CD4-positive, CD25-positive, alpha-beta regulatory T cell (primary cell): ENCODE measurements around the gene ENOX2. TPM values are rescaled to one million over a fixed set of nuclear protein-coding genes. Genes with fewer than 3 reads are reported as not detected.

Experiments used
- ATAC-seq, 2 donors: fragments of 150-1000 bp; cut with Tn5 transposase; one replicate each; pipeline ENCODE4 v1.10.0; 2021; ENCODE audit warnings: low read depth in 2 of 2, moderate number of reproducible peaks in 2 of 2, moderate library complexity in 1 of 2
- DNase-seq, 3 donors: peaks; one replicate each; pipeline versions ENCODE4 v3.0.0 to v3.0.0-alpha.2; 2012 to 2022; ENCODE audit warnings: mixed read lengths in 1 of 3
- H3K27ac ChIP-seq: one replicate; pipeline ENCODE4 v1.7.0; 2013; ENCODE audit warnings: mild to moderate bottlenecking, low read length; ENCODE audit not compliant: insufficient read depth, poor library complexity, severe bottlenecking
- H3K27me3 ChIP-seq: one replicate; pipeline ENCODE4 v1.7.0; 2013; ENCODE audit warnings: low read length; ENCODE audit not compliant: control insufficient read depth, insufficient read depth
- H3K36me3 ChIP-seq: one replicate; pipeline ENCODE4 v1.7.0; 2013; ENCODE audit warnings: mild to moderate bottlenecking, low read length, moderate library complexity; ENCODE audit not compliant: control insufficient read depth, insufficient read depth
- H3K4me1 ChIP-seq: 2 replicates; pipeline ENCODE4 v1.7.0; 2013; ENCODE audit warnings: mild to moderate bottlenecking, low read length; ENCODE audit not compliant: insufficient read depth, control insufficient read depth, poor library complexity, severe bottlenecking
- H3K4me3 ChIP-seq: one replicate; pipeline ENCODE4 v1.7.0; 2013; ENCODE audit warnings: low read depth, mild to moderate bottlenecking, low read length, moderate library complexity
- H3K9me3 ChIP-seq, 2 experiments: 1 replicate in 1 of 2; 2 replicates in 1 of 2; pipeline ENCODE4 v1.7.0; 2013; ENCODE audit warnings: low read length in 2 of 2, mild to moderate bottlenecking in 1 of 2, moderate library complexity in 1 of 2; ENCODE audit not compliant: control insufficient read depth in 2 of 2
- H3K27ac Mint-ChIP-seq, 3 donors: one replicate each; pipeline ENCODE4 v1.8.0; 2020 to 2022; ENCODE audit warnings: mild to moderate bottlenecking in 3 of 3, mixed read lengths in 3 of 3, moderate library complexity in 2 of 3
- H3K27me3 Mint-ChIP-seq: one replicate; pipeline ENCODE4 v1.8.0; 2022; ENCODE audit warnings: mild to moderate bottlenecking, mixed read lengths
- H3K36me3 Mint-ChIP-seq: one replicate; pipeline ENCODE4 v1.8.0; 2020; ENCODE audit warnings: mixed read lengths
- H3K4me1 Mint-ChIP-seq, 4 donors: one replicate each; pipeline ENCODE4 v1.8.0; 2020 to 2022; ENCODE audit warnings: mixed read lengths in 4 of 4, mild to moderate bottlenecking in 1 of 4
- H3K4me3 Mint-ChIP-seq, 4 donors: one replicate each; pipeline ENCODE4 v1.8.0; 2020 to 2022; ENCODE audit warnings: mild to moderate bottlenecking in 4 of 4, mixed read lengths in 4 of 4, moderate library complexity in 3 of 4
- H3K9me3 Mint-ChIP-seq, 7 donors: one replicate each; pipeline ENCODE4 v1.8.0; 2020 to 2022; ENCODE audit warnings: mixed read lengths in 7 of 7, mild to moderate bottlenecking in 3 of 7, moderate library complexity in 2 of 7
- polyA plus RNA-seq, 4 donors: library from polyadenylated mRNA; unstranded; fragments of 300-500 nt; fragmentation: Illumina TruSeq; gene quantifications; one replicate each; pipeline ENCODE4 v1.2.3, GENCODE V29; 2021
- total RNA-seq: library from RNA; stranded (reverse); gene quantifications from one replicate; pipeline ENCODE4 v1.2.3, GENCODE V29; 2022

The ENOX2 gene
- total and polyA plus RNA-seq, 5 donors from 2014 or later, result 10.6 to 23.3 (median 20.0) TPM

GRCh38 chrX:130669233-130669632, 233.8 kb downstream of the ENOX2 start:
- H3K27ac Mint-ChIP-seq, result peak overlapping the region in 1 of 3 donors; percentile 64
- Histone ChIP-seq H3K4me1 (no peaks in the 10 kb centered on the region), H3K9me3 (no peaks in the 10 kb centered on the region), H3K27me3 (no peaks in the 10 kb centered on the region), H3K36me3 (peaks cover 30% of the 10 kb centered on the region), H3K4me3 (no peak overlapping the region), H3K27ac (no peak overlapping the region)
- H3K36me3 Mint-ChIP-seq, result peaks cover 36% of the 10 kb centered on the region
- peaks cover 0 to 2% (median 0%) of the 10 kb centered on the region in 7 donors for H3K9me3 Mint-ChIP-seq
- no peak overlapping the region for H3K4me3 Mint-ChIP-seq
- DNase-seq (no peak), ATAC-seq (no peak)
- no peaks in the 10 kb centered on the region for H3K4me1 Mint-ChIP-seq
- no peaks in the 10 kb centered on the region for H3K27me3 Mint-ChIP-seq

DNA sequence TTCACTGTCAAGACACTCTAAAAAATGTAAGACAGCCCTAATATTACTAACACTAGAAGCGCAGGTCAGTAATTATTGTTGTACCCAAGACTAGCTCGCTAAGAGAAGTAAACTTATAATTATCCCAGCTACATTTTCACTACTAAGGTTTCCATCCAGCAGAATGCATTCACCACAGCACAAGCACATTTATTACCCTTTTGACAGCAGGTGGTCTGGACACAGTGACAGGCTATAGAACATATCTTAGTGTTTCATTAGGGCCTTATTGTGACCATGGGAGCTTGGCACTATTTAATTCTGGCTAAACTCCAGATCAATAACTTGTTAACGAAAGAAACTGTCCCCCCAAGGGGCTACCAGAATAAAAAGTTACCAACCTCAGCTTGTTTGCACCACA, 237.7 kb downstream of the ENOX2 start:
- H3K36me3 ChIP-seq, result peaks cover 25% of the 10 kb centered on the region
- no peak for ATAC-seq
- Mint-ChIP-seq H3K36me3 (peaks cover 30% of the 10 kb centered on the region), H3K27me3 (no peaks in the 10 kb centered on the region), H3K4me3 (no peak overlapping the region), H3K9me3 (no peaks in the 10 kb centered on the region), H3K4me1 (no peaks in the 10 kb centered on the region), H3K27ac (no peak overlapping the region)
- H3K27ac ChIP-seq, result no peak overlapping the region
- H3K9me3 ChIP-seq, result no peaks in the 10 kb centered on the region
- no peaks in the 10 kb centered on the region for H3K4me1 ChIP-seq
- no peak overlapping the region for H3K4me3 ChIP-seq
- H3K27me3 ChIP-seq, result no peaks in the 10 kb centered on the region
- no peak for DNase-seq

- H3K27me3 Mint-ChIP-seq, result no peaks in the 10 kb centered on the region
- no peaks in the 10 kb centered on the region for H3K27me3 ChIP-seq
- H3K27ac ChIP-seq, result no peak overlapping the region
- no peaks in the 10 kb centered on the region for H3K9me3 Mint-ChIP-seq
- ATAC-seq (no peak), DNase-seq (no peak)
- peaks cover 15% of the 10 kb centered on the region for H3K36me3 Mint-ChIP-seq
- H3K36me3 ChIP-seq, result peaks cover 2% of the 10 kb centered on the region
- no peaks in the 10 kb centered on the region for H3K4me1 Mint-ChIP-seq
- H3K4me3 Mint-ChIP-seq, result no peak overlapping the region
- H3K4me1 ChIP-seq, result no peaks in the 10 kb centered on the region
- no peak overlapping the region for H3K4me3 ChIP-seq
- H3K9me3 ChIP-seq, result peaks cover 0 to 2% of the 10 kb centered on the region in 2 experiments
- H3K27ac Mint-ChIP-seq, result no peak overlapping the region
Measured at GRCh38 chrX:130658310-130658709, 244.7 kb downstream of the ENOX2 start.

GRCh38 chrX:130654409-130654950, 248.5 kb downstream of the ENOX2 start:
- H3K27me3 Mint-ChIP-seq, result no peaks in the 10 kb centered on the region
- peaks cover 11% of the 10 kb centered on the region for H3K36me3 Mint-ChIP-seq
- Histone ChIP-seq H3K4me3 (no peak overlapping the region), H3K27me3 (no peaks in the 10 kb centered on the region), H3K4me1 (no peaks in the 10 kb centered on the region), H3K36me3 (peaks cover 2% of the 10 kb centered on the region), H3K9me3 (peaks cover 0 to 2% of the 10 kb centered on the region in 2 experiments), H3K27ac (no peak overlapping the region)
- ATAC-seq (no peak), DNase-seq (no peak)
- H3K27ac Mint-ChIP-seq, result no peak overlapping the region
- H3K4me3 Mint-ChIP-seq, result no peak overlapping the region
- no peaks in the 10 kb centered on the region for H3K9me3 Mint-ChIP-seq
- H3K4me1 Mint-ChIP-seq, result no peaks in the 10 kb centered on the region

DNA sequence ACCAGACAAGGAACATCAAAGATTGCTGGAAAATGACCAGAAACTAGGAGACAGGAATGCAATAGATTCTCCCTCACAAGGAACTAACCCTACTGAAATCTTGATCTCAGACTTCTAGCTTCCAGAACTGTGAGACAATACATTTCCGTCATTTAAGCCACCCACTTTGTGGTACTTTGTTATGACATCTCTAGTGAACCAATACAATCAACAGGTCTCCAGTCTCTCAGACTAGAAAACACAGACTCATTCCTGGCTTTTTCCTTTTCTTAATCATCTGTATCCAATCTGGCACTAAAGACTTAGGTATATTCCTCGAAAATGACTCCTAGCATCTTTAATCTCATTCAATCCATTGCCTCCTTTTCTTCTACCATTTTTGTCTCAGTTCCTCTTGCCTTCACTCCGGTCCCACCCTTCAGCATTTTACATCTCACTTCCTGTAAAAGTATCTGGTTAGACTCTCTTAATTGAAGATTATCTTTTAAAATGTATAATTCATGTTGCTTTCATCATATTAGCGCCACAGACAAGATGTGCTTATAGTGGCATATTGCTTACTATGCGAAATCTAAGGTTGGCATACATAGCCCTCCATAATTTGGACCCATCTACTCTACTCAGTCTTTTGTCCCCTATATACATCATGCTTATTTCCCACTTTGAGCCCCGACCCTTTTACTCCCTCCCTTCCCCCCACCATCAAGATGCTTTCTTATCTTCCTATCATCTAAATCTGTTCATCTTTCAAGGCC, 250.0 kb downstream of the ENOX2 start:
- ATAC-seq (no peak), DNase-seq (no peak)
- H3K4me1 ChIP-seq, result no peaks in the 10 kb centered on the region
- H3K27me3 ChIP-seq, result no peaks in the 10 kb centered on the region
- no peak overlapping the region for H3K27ac Mint-ChIP-seq
- peaks cover 11% of the 10 kb centered on the region for H3K36me3 Mint-ChIP-seq
- no peaks in the 10 kb centered on the region for H3K9me3 ChIP-seq
- peaks cover 2% of the 10 kb centered on the region for H3K36me3 ChIP-seq
- H3K9me3 Mint-ChIP-seq, result no peaks in the 10 kb centered on the region
- no peak overlapping the region for H3K4me3 Mint-ChIP-seq
- no peak overlapping the region for H3K4me3 ChIP-seq
- no peaks in the 10 kb centered on the region for H3K27me3 Mint-ChIP-seq
- H3K27ac ChIP-seq, result no peak overlapping the region
- H3K4me1 Mint-ChIP-seq, result no peaks in the 10 kb centered on the region

DNA sequence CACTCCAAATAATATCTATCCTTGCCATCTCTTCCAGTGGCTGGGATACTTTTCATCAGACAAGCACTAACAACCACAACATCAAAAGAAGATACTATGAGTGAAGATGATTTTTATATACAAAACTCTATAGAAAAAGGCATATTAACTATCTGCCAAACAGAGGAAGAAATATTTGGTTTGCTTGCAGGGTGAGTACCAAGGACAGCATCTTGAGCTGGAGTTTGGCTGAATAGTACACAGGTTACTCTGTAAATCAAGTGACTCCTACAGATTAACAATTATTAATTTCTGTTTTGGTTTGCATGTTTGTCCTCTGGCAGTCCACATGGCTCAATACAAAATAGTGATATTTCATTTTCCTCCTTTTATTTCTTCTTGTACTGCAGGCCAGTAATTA, 253.3 kb downstream of the ENOX2 start:
- H3K9me3 ChIP-seq, result no peaks in the 10 kb centered on the region
- no peak for ATAC-seq
- Mint-ChIP-seq H3K36me3 (peaks cover 10% of the 10 kb centered on the region), H3K27ac (no peak overlapping the region), H3K9me3 (no peaks in the 10 kb centered on the region), H3K4me3 (no peak overlapping the region), H3K4me1 (no peaks in the 10 kb centered on the region), H3K27me3 (no peaks in the 10 kb centered on the region)
- H3K4me3 ChIP-seq, result no peak overlapping the region
- DNase-seq, result no peak
- H3K36me3 ChIP-seq, result no peaks in the 10 kb centered on the region
- no peaks in the 10 kb centered on the region for H3K27me3 ChIP-seq
- H3K4me1 ChIP-seq, result no peaks in the 10 kb centered on the region
- H3K27ac ChIP-seq, result no peak overlapping the region

DNA sequence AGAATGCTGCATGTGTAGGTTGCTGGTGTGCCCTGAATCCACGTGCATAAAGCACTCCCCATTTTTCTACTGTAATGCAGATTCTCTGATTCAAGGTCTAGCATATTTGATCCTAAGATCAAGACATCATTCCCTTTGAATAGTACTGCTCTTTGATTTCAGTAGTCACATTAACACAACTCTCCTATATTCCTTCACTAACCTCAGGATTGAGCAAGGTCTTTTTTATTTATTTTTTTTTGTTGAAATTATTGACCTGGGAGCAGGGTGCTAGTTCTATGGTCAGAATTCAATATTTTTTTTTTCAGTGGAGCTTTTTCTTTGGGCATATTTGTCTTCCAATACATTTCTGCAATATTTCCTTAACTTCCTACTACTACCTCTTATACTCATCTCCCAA, 255.5 kb downstream of the ENOX2 start:
- H3K9me3 Mint-ChIP-seq, result peaks cover 0 to 2% (median 0%) of the 10 kb centered on the region in 7 donors

More for the DNA sequence above, 255.5 kb downstream of the ENOX2 start:
- Mint-ChIP-seq H3K4me1 (no peaks in the 10 kb centered on the region), H3K36me3 (peaks cover 20% of the 10 kb centered on the region), H3K27ac (no peak overlapping the region), H3K27me3 (no peaks in the 10 kb centered on the region), H3K4me3 (no peak overlapping the region)
- no peaks in the 10 kb centered on the region for H3K36me3 ChIP-seq
- no peaks in the 10 kb centered on the region for H3K27me3 ChIP-seq
- DNase-seq, result no peak
- no peak overlapping the region for H3K27ac ChIP-seq
- no peak overlapping the region for H3K4me3 ChIP-seq
- H3K4me1 ChIP-seq, result no peaks in the 10 kb centered on the region
- no peak for ATAC-seq
- no peaks in the 10 kb centered on the region for H3K9me3 ChIP-seq
